Fibroblast of lung (primary cell): Measurements from ENCODE around the gene MACROD1. TPM values are rescaled to one million over a fixed set of nuclear protein-coding genes. Genes with fewer than 3 reads are reported as not detected.

ENCODE experiments used
- DNase-seq, 2 donors: peaks; one replicate each; pipeline versions ENCODE4 v3.0.0 to v3.0.0-alpha.2; 2010; ENCODE audit warnings: low read depth in 2 of 2
- H2AFZ ChIP-seq: 2 replicates; pipeline ENCODE4 v1.5.1; 2012; ENCODE audit warnings: low read length, control low read depth, inconsistent platforms
- H3K27ac ChIP-seq: 2 replicates; pipeline ENCODE4 v1.5.1; 2011; ENCODE audit warnings: low read length, control low read depth; ENCODE audit not compliant: insufficient read depth
- H3K27me3 ChIP-seq: 2 replicates; pipeline ENCODE4 v1.5.1; 2011; ENCODE audit warnings: mild to moderate bottlenecking, low read length; ENCODE audit not compliant: control insufficient read depth, insufficient read depth
- H3K36me3 ChIP-seq: 2 replicates; pipeline ENCODE4 v1.5.1; 2011; ENCODE audit warnings: low read length; ENCODE audit not compliant: control insufficient read depth, insufficient read depth
- H3K4me1 ChIP-seq: 2 replicates; pipeline ENCODE4 v1.5.1; 2011; ENCODE audit warnings: low read length; ENCODE audit not compliant: control insufficient read depth, insufficient read depth; ENCODE audit errors: extremely low read depth
- H3K4me2 ChIP-seq: 2 replicates; pipeline ENCODE4 v1.5.1; 2011; ENCODE audit warnings: low read length, control low read depth; ENCODE audit not compliant: insufficient read depth; ENCODE audit errors: extremely low read depth
- H3K4me3 ChIP-seq, 4 experiments: fragments of 200-600 bp in 1 of 4; sonication (generic) in 1 of 4; replicated peaks in 1 of 4; 2 replicates each; pipeline ENCODE4 v1.5.1; 2011 to 2016; ENCODE audit warnings: low read length in 4 of 4, low read depth in 3 of 4, mild to moderate bottlenecking in 3 of 4, control low read depth in 2 of 4, inconsistent platforms in 1 of 4, mixed read lengths in 1 of 4; ENCODE audit not compliant: insufficient read depth in 1 of 4; ENCODE audit errors: control extremely low read depth in 1 of 4
- H3K79me2 ChIP-seq: 2 replicates; pipeline ENCODE4 v1.5.1; 2012; ENCODE audit warnings: mild to moderate bottlenecking, low read length, inconsistent platforms; ENCODE audit not compliant: control insufficient read depth, insufficient read depth
- H3K9ac ChIP-seq: 2 replicates; pipeline ENCODE4 v1.5.1; 2011; ENCODE audit warnings: mild to moderate bottlenecking, low read length, control low read depth; ENCODE audit not compliant: insufficient read depth
- H3K9me3 ChIP-seq: 2 replicates; pipeline ENCODE4 v1.5.1; 2012; ENCODE audit warnings: low read depth, low read length; ENCODE audit not compliant: control insufficient read depth, insufficient read depth
- H4K20me1 ChIP-seq: 2 replicates; pipeline ENCODE4 v1.5.1; 2011; ENCODE audit warnings: low read length; ENCODE audit not compliant: control insufficient read depth, insufficient read depth; ENCODE audit errors: extremely low read depth
- CTCF ChIP-seq, 2 donors: IDR thresholded peaks in 1 of 2; conservative IDR thresholded peaks in 1 of 2; 1 replicate in 1 of 2; 2 replicates in 1 of 2; pipeline ENCODE4 v1.5.1; 2011 to 2012; ENCODE audit warnings: low read length in 2 of 2, control low read depth in 1 of 2, inconsistent platforms in 1 of 2, low read depth in 1 of 2, mild to moderate bottlenecking in 1 of 2
- EZH2 ChIP-seq: IDR thresholded peaks from 2 replicates; pipeline ENCODE4 v1.5.1; 2012; ENCODE audit warnings: low read length, control low read depth, mild to moderate bottlenecking; ENCODE audit errors: missing control alignments
- polyA plus RNA-seq, 2 donors: library from polyadenylated mRNA; depleted of rRNA in 1 of 2; stranded (reverse) in 1 of 2; unstranded in 1 of 2; fragments of >200 nt; gene quantifications; 2 replicates each; pipeline ENCODE4 v1.2.1, GENCODE V29; 2011 to 2012; ENCODE audit warnings: missing spikeins in 1 of 2
- total RNA-seq: library from RNA; depleted of rRNA; stranded (reverse); fragments of >200 nt; gene quantifications from 2 replicates; pipeline ENCODE4 v1.2.1, GENCODE V29; 2014

The MACROD1 gene
- total and polyA plus RNA-seq, 2 donors (not counting 1 experiment from before 2014, with no cell fraction given): 8.8 to 24.8 TPM

- H3K9ac ChIP-seq: no peak overlapping the region
- H3K9me3 ChIP-seq: no peaks in the 10 kb centered on the region
- no peaks in the 10 kb centered on the region for H3K36me3 ChIP-seq
- no peaks in the 10 kb centered on the region for H3K79me2 ChIP-seq
- DNase-seq: no peak
- no peaks in the 10 kb centered on the region for H3K4me1 ChIP-seq
- no peak overlapping the region for H3K27ac ChIP-seq
- no peak overlapping the region for H3K4me3 ChIP-seq
- no peak overlapping the region for H3K4me2 ChIP-seq
- H3K27me3 ChIP-seq: no peaks in the 10 kb centered on the region
- no peak for TF ChIP-seq EZH2
- no peak for TF ChIP-seq CTCF (conservative IDR thresholded peaks at IDR 0.05 in 1 of 2, IDR thresholded peaks at IDR 0.05 in 1 of 2; ENCODE audit: low read depth in 1 of 2, low read length in 2 of 2)
- no peaks in the 10 kb centered on the region for H4K20me1 ChIP-seq
- no peak overlapping the region for H2AFZ ChIP-seq
Measured at GRCh38 chr11:64144587-64145472, 21.1 kb downstream of the MACROD1 start.

GRCh38 chr11:64141081-64141783 lies 24.7 kb downstream of the MACROD1 start:
- no peak overlapping the region for H3K9ac ChIP-seq

More at GRCh38 chr11:64141081-64141783, 24.7 kb downstream of the MACROD1 start:
- H3K27me3 ChIP-seq: no peaks in the 10 kb centered on the region
- no peak for DNase-seq
- H3K4me2 ChIP-seq: no peak overlapping the region
- no peaks in the 10 kb centered on the region for H3K79me2 ChIP-seq
- H3K4me1 ChIP-seq: no peaks in the 10 kb centered on the region
- no peak overlapping the region for H2AFZ ChIP-seq
- H3K27ac ChIP-seq: no peak overlapping the region
- H3K9me3 ChIP-seq: no peaks in the 10 kb centered on the region
- H4K20me1 ChIP-seq: no peaks in the 10 kb centered on the region
- H3K36me3 ChIP-seq: no peaks in the 10 kb centered on the region
- TF ChIP-seq CTCF (conservative IDR thresholded peaks at IDR 0.05 in 1 of 2, IDR thresholded peaks at IDR 0.05 in 1 of 2; ENCODE audit: low read depth in 1 of 2, low read length in 2 of 2) (no peak), EZH2 (no peak)
- H3K4me3 ChIP-seq: no peak overlapping the region
